GM08714 (cell line): ENCODE measurements around the gene RBM19.

ENCODE experiments used
- H3K4me3 ChIP-seq: fragments of 200-500 bp; sonication (Bioruptor generic); 2 replicates; pipeline ENCODE4 v1.5.1; 2014; ENCODE audit warnings: mild to moderate bottlenecking, low read length, inconsistent platforms
- ZNF274 ChIP-seq: IDR thresholded peaks from 2 replicates; pipeline ENCODE4 v1.6.1; 2012; ENCODE audit warnings: mild to moderate bottlenecking, low read depth, low read length

The RBM19 gene

DNA sequence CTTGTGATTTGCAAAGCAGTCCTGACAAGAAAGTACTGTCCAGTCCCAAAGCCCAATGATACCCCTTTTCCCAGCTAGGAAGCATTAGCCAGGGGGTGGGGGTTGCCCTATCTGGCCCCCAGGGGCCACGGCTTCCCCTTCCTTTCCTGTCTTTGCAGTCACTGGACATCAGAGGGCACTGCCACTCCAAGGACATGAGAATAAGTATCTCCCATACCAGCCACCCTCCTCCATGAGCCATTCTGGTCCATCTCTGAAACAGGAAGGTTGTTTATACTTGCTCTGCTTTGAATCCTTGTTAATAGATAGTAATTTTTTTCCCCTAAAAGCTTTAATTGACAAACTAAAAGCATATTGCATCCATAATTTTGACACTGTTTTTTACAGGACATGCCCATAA is 29.7 kb downstream of the RBM19 start:
- no peak overlapping the region for H3K4me3 ChIP-seq
- no peak for TF ChIP-seq ZNF274

DNA sequence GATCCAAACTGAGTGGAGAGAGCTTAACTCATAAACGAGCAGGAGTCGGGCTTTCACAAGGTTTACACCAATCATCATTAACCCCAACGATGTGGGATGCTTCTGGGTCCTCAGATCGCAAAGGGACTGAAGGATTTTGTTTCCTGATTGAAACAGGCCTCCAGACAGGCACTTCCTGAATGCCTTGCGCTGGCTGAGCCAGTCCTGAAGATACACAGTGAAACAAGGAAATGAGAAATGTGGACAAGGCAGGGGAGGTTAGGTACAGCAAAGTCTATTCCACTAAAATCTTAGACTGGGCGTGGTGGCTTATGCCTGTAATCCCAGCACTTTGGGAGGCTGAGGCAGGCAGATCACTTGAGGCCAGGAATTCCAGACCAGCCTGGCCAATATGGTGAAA is 30.7 kb downstream of the RBM19 start:
- TF ChIP-seq ZNF274: no peak
- H3K4me3 ChIP-seq: no peak overlapping the region

DNA sequence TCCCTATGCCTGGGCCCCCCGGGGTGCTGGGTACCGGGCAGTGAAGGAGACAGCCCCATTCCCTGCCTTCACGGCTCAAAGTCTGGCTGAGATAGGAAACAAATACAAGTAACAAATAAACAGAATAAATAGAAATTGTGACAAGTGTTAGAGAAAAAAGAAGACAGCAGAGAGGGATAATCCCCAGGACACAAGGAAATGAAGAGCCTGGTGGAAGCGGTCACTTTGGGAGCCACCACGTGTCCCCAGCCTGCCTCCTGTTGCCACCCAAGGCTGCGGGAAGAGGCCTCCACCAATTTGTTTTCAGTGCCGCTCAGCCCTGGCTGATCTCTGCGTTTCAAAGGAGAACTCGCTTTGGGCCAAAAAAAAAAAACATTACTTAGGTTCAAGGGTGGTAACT is 31.2 kb downstream of the RBM19 start:
- no peak for TF ChIP-seq ZNF274
- H3K4me3 ChIP-seq: no peak overlapping the region

DNA sequence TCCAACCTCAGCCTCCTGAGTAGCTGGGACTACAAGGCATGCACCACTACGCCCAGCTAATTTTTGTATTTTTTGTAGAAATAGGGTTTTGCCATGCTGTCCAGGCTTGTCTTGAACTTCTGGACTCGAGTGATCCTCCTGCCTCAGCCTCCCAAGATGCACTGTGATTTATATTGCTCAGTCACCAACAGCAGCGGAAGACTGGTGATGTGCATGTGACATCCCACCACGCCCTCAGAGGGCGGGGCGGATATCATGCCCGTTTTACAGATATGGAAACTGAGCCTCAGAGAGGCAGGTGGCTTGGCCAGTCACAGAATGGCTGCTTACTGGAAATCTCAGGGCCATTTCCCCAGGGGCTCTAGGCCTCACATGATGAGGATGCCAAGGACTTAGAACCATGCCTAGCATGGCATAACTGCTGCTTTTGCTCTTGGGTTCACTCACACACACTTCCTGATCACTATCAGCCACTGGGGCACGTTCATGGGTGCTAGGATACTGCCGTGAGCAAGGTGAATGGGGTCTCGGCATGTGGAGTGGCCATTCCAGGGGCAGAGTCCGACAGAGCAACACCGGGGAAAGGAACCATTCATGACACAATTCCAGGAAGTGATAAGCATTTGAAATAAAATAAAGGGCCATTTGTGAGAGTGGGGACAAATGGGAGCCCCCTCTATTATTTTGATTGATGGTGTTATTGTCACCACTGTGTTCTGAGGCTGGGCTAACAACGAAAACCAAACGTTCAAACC is 31.9 kb downstream of the RBM19 start:
- no peak for TF ChIP-seq ZNF274
- H3K4me3 ChIP-seq: no peak overlapping the region

DNA sequence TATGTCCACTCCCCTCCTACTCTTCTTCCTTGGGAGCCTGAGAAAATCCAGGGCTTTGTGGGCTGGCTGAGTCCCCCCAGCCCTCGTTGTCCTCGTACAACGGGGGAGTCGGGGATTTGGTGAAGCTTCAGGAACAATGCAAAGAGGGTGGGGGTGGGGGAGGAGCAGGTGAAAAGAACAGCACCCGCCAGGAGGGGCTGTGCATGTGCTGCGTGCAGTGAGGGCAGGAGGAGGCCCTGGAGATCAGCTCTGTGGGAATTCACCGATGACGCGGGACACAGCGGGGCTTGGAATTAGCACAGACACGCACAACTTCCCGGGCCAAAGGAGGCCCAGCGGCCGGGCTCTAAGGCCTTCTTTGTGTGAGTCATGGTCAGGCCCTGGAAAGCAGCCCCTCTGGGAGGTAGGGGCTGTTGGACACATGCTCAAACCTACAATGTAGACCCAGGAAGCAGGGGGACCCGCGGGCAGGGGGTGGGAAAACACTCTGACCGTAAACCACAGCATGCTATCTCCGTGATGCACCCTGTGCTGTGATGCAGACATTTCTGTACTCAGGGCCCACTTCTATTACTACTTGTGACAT is 32.8 kb downstream of the RBM19 start:
- TF ChIP-seq ZNF274: no peak
- no peak overlapping the region for H3K4me3 ChIP-seq

DNA sequence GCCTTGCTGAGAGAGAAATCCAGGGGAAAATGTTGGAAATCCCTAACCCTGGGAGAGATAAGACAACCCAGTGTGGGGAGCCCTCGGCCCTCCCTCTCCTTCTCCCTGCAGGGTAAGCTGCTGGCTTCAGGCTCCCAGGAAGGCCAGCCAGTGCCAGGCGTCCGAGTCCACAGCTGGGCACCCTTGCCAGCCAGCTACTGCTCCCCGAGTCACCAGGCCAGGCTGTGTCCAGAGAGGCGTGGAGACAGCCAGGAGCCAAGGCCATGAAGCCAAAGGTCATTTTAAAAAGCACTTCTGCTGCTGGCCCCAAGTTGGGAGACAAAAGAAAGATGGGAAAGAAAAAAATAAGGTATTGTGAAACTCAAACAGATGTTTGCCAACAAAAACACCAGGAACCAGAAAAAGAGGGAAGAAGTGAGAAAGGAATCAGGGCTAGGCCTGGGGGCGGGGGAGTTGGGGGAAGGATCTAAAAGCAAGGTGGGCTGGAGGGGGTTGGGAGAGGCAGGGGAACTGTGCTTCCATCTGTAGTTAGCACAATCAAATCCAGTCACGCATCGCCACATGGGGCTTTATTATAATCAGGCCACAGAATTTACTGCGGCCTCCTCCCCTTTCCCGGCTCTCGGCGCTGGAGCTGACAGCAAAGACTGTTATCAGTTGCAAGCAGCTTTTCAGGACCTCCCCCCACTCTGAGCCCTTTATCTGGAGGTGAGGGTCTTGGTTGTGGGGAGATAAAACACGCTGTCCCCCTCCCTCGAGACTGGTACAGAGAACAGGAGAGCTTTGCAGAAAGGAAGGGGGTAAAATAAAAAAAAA is 33.5 kb downstream of the RBM19 start:
- TF ChIP-seq ZNF274: no peak

DNA sequence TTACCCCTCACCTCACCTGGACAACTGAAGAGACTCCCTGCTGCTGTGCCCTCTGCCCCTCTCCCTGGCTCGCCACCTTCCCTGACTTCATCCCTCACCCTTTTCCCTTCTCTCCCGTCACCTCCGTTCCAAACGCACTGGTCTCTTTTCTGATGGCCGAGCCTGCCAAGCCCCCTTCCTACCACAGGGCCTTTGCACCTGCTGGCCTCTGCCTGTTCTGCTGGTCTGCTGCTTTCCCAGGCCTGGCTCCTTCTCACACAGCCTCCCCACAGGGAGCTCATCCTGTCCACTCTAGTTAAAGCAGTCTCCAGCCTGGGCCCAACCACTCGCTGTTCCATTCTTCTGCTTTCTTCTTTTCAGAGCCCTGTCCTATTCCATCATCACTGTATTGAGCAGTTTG is 34.6 kb downstream of the RBM19 start:
- no peak for TF ChIP-seq ZNF274
- no peak overlapping the region for H3K4me3 ChIP-seq

More for the DNA sequence above, 33.5 kb downstream of the RBM19 start:
- H3K4me3 ChIP-seq: no peak overlapping the region

DNA sequence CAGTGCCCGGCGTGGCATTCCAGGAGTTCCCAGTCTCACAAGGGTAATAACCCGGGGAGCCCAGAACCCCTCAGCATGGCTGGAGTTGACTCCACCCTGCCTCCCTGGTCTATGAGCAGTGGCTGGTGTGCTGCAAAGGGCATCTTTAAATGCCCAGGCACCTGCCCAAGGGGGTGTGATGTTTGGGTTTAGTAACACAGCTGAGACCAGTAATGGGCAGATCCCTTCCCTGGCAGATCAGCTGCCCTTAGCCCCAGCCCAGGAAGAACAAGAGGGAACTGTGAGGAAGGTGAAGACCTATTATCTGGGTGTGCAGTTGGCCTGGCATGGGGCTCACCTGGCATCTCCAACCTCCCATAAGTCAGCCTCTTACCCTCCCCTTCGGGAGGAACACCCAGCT is 35.9 kb downstream of the RBM19 start:
- TF ChIP-seq ZNF274: no peak
- H3K4me3 ChIP-seq: no peak overlapping the region

DNA sequence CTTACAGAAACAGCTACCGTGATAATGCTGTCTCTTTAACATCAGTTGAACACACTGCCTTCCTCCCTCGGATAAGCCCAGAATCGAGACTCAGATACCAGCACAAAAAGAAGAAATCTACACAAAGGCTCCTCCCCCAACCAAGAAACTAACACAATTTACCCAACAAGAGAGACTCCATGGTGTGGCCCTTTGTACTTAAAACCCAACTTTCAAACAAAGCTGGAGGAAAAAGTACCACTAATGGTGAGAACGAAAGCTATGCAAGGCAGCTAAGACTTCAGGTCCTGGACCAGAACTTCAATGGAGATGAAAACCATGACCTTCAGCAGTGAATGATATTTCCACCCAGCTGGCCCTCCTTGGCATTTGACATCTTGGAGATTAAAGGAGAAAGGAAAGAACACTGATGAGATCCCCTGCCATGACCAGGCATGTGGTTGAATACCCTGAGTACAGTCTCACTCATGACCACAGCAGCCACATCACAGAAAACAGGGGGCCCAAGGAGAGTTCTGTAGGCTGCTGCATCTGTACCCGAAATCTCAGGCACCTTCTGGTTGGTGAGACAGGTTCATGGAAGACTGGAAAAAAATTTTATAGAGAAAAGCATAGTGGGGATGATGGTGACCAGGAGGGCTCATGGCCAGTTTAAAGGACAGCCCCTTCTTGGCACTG is 36.7 kb downstream of the RBM19 start:
- no peak overlapping the region for H3K4me3 ChIP-seq
- TF ChIP-seq ZNF274: no peak

DNA sequence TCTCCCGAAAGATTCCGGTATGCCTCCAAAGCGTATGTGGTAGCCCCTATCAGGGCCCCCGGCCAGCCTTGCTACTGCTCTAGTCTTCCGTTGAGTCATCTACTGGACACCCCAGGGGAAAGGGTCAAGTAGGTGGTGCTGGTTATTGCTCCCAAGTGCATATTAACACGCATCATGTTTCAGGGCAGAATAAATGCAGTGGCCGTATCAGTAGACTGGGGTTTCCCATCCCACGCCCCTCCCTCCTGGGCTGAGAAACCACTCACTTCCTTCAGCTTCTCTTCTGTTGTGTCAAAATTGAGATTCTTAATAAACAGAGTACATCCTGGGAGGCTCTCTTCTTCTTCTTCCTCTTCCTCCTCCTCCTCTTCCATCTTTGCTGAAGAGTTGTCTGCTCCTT is 39.3 kb downstream of the RBM19 start:
- no peak for TF ChIP-seq ZNF274
- H3K4me3 ChIP-seq: no peak overlapping the region

DNA sequence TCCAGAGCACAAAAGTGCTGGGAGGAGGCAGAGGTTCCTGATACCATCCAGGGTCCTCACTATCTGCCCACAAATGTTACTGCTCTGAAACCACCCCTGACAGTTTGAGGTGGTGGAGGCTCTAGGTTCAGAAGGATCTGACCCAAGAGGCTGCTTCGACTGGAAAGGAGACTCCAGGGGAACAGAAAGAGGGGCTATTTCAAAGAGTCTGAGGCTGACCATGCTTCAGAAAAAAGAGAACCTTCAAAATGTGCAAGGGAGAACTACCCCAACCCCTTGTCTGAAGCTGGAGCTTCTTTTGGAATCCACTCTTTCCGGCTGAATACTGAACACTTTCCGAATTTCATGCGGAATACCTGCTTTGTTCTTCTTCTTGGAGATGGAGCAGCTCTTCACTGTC is 41.8 kb downstream of the RBM19 start:
- H3K4me3 ChIP-seq: no peak overlapping the region
- no peak for TF ChIP-seq ZNF274

DNA sequence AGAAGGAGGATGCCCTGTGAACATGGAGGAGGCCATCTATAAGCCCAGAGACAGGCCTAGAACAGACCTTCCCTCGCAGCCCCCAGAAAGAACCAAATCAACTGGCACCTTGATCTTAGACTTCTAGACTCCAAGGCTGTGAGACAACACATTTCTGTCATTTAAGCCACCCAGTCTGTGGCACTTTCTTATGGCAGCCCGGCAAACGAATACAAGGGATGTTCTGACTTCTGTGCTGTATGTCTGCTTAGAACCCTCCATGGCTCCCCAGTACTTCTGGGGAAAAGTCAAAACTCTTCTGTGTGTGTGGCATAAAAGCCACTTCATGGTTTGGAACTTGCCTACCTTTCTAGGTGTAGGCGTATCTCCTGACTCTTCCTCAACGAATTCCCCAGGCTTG is 42.9 kb downstream of the RBM19 start:
- TF ChIP-seq ZNF274: no peak
- no peak overlapping the region for H3K4me3 ChIP-seq

DNA sequence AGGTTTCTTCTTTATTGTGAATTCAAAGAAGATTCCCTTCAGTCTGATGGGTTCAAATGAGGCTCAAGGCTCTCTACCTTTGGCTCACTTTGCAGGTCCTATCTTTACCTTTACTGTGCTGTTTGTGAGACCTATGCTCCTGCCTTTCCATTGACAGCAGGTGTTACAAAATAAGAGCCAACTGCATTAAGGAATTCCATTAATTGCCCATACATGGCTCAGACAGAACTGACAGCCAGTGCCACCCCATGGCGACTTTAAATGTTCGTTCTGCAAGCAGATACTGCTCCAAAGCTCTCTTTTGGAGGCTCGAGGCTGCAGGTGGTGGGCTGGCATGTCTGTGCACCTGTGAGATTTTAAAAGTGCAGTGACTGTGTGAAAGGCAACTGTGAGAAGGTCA is 44.7 kb downstream of the RBM19 start:
- TF ChIP-seq ZNF274: no peak
- no peak overlapping the region for H3K4me3 ChIP-seq

DNA sequence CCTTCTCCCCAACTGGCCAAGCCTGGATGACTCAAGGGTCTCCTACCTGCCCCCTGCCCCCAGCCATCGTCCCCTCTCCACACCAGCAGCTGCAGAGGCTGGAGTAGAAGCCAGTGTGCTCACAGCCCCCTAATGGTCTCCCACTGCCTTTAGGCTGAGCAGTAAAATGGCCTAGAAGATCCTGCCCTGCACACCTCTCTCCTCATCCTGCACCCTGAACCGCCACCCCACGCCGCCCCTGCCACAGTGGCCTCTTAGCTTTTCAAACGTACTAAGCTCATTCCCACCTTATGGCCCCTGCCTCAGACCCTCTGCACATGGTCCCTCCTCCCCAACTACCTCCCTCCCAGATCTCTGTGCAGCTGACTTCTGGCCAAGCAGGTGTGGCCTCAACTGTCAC is 46.3 kb downstream of the RBM19 start:
- no peak overlapping the region for H3K4me3 ChIP-seq
- no peak for TF ChIP-seq ZNF274
